NCI-H82 treated with DMSO at 0.1 percent for 48 hours (cell line): ENCODE results near the gene CELA2A.
"Not testable (repeated sequence)": the region's sequence is repeated elsewhere in the genome, so short reads cannot be mapped to it uniquely, and the experiment has no call there.

Experiments used
- DNase-seq: peaks from one replicate; lab custom pipeline; 2025; ENCODE audit not compliant: unreplicated experiment; lab: John Stamatoyannopoulos, UW

The CELA2A gene

DNA sequence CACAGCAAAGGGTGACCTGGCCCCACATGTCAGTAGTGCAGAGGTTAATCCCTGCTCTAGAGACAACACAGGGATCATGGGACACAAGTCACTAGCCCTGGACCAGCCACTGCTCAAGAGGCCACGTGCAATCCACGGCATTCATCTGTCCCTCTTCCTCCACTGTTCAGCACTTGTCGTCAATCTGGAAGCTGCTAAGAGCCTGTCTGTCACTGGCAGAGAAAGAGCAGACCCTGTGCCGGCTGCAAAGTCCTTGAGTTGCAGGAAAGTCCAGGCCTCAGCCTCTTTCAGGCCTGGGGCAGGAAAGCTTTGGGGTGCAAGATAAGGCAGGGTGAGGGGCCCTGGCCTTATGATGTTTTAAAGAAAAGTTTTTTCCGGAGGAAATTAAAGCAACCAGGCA lies 36.1 kb downstream of the CELA2A start:
- DNase-seq: no peak

DNA sequence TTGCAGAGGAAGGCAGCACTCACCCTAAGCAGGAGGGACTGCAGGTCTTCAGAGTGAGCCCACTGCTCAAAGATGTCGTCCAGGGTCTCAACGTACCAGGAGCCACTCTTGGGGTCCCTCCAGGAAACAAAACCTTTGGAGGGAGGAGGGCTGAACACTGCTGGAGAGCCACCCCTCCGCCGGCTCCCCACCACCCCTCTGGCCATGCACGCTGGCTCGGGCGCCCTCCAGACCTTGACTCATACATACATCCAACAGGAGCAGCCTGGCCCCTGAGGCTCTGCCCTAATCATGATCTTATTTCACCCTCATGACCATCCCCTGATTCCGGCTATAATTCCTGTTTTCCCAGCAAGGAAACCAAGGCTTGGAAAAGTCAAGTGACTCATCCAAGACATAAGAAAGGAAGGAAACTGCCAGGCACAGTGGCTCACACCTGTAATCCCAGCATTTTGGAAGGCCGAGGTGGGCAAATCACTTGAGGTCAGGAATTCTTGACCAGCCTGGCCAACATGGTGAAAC lies 37.4 kb downstream of the CELA2A start:
- DNase-seq: no peak

GRCh38 chr1:15500184-15501178 lies 43.9 kb downstream of the CELA2A start:
- no peak for DNase-seq

- peak; percentile 50 for DNase-seq
Observed at GRCh38 chr1:15501208-15502032, 44.9 kb downstream of the CELA2A start.

DNA sequence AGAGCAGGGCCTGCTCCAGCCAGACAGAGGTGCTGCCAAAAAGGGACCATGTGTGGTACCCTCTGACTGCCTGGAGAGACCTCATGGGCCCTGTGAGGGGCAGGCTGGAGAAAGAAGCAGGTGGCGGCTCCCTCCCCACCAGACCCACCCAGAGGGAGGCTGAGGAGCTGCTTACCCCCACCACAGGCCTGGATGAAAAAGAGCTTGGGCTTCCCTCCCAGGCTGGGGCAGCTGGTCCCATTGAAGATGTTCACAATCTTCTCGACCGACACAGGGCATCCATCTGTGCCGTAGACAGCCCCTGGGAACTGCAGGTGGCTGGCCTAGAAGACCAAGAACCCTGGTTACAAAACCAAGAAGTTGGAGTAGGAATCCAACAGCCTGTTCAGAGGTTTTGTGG lies 47.9 kb downstream of the CELA2A start:
- no peak for DNase-seq

GRCh38 chr1:15506831-15507230 lies 50.3 kb downstream of the CELA2A start:
- DNase-seq: no peak

DNA sequence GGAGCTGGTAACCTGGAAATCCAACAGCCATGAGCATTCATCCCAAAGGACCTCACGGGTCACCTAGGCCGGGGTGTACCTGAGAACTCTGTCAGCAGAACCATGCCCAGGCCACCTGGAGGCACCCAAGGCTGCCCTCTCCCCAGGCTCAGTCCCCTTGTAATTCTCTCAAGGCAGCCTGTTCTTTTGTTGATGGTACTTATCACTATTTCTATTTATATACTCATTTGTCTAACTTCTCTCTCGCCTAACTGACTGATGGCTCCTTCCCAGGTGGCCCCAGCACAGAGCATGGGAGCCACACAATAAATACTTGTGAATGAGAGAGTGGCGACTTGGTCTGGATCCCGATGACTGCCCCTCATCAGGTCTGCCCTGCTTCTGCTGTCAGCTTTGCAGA lies 50.7 kb downstream of the CELA2A start:
- no peak for DNase-seq

DNA sequence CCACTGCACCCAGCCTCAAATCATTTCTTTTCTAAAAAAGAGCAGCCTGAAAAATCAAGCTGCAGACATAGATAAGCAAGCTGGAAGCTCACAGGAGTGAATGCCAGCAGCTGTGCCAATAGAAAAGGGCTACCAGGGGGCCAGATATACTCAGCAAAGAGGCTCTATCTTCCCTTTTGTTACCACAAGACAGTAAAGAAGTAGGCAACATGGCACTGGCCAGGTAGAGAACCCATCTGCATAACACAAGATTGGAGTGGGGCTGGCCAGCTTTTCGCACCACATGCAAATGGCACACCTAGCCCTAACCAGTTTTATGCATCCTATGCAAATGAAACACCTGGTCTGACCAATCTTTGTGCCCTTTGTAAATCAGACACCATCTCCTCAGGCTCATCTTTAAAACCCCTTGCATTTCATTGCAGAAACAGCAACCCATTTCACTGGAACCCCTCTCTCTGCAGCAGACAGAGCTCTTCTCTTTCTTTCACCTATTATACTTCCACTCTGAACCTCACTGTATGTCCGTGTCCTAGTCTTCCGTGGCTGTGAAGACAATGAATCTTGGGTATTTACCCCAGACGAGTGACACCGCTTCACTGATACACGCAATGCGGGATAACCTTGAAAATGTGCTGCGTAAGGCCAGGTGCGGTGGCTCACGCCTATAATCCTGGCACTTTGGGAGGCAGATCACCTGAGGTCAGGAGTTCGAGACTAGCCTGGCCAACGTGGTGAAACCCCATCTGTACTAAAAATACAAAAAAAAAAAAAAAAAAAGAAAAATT lies 52.4 kb downstream of the CELA2A start:
- no peak for DNase-seq

DNA sequence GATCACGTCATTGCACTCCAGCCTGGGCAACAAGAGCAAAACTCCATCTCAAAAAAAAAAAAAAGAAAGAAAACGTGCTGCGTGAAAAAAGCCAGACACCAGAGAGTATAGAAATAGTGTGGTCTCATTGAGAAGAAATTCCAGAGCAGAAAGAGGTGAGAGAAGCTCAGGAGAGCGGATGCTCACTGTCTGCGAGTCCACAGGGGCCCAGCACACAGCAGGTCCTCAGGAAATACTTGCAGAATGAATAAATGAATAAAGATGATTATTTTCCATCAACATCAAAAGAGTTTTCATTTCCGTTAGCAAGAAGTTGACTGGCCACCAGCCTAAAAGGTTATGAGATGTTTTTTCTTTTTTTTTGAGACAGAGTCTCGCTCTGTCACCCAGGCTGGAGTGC lies 53.1 kb downstream of the CELA2A start:
- DNase-seq: no peak

- DNase-seq: no peak
Observed at GRCh38 chr1:15510611-15511405, 54.3 kb downstream of the CELA2A start.

- no peak for DNase-seq
Observed at GRCh38 chr1:15513192-15513591, 56.7 kb downstream of the CELA2A start.

- no peak for DNase-seq
Observed at GRCh38 chr1:15513919-15514318, 57.4 kb downstream of the CELA2A start.

DNA sequence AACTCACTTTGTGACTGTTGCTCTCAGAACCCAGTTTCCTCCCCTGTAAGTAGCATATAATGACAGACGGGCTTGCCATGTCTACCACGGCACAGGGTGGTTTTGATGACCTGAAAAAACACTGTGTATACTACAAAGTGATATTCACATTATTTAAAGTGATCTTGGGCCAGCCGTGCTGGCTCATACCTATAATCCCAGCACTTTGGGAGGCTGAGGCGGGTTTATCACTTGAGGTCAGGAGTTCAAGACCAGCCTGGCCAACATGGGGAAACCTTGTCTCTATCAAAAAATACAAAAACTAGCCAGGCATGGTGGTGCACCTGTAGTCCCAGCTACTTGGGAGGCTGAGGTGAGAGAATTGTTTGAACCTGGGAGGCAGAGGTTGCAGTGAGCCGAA lies 58.0 kb downstream of the CELA2A start:
- DNase-seq: not testable (repeated sequence)

GRCh38 chr1:15515022-15515663 lies 58.6 kb downstream of the CELA2A start:
- DNase-seq: no peak

- DNase-seq: no peak
Observed at GRCh38 chr1:15519625-15520024, 63.1 kb downstream of the CELA2A start.

- DNase-seq: not testable (repeated sequence)
Observed at GRCh38 chr1:15521206-15521906, 64.8 kb downstream of the CELA2A start.
